DMS 273 treated with DMSO at 0.1 percent for 48 hours (cell line): Measurements from ENCODE around the gene ALK.

Experiments
- DNase-seq: peaks from one replicate; lab custom pipeline; 2025; lab: John Stamatoyannopoulos, UW

Gene ALK

GRCh38 chr2:29528371-29528770 lies 393.0 kb downstream of the ALK start:
- no peak for DNase-seq

- DNase-seq = no peak
Measured at GRCh38 chr2:29527947-29528346, 393.4 kb downstream of the ALK start.

GRCh38 chr2:29526587-29527586 lies 394.5 kb downstream of the ALK start:
- no peak for DNase-seq

- no peak for DNase-seq
Measured at GRCh38 chr2:29525921-29526320, 395.5 kb downstream of the ALK start.

- DNase-seq = no peak
Measured at GRCh38 chr2:29524652-29525051, 396.7 kb downstream of the ALK start.

- DNase-seq = no peak
Measured at GRCh38 chr2:29522951-29523669, 398.3 kb downstream of the ALK start.

- no peak for DNase-seq
Measured at GRCh38 chr2:29520001-29520400, 401.4 kb downstream of the ALK start.

- no peak for DNase-seq
Measured at GRCh38 chr2:29519338-29519925, 402.0 kb downstream of the ALK start.

GRCh38 chr2:29518646-29519337 lies 402.6 kb downstream of the ALK start:
- DNase-seq = no peak

GRCh38 chr2:29518010-29518409 lies 403.4 kb downstream of the ALK start:
- DNase-seq = no peak

GRCh38 chr2:29517413-29517812 lies 404.0 kb downstream of the ALK start:
- no peak for DNase-seq

GRCh38 chr2:29516767-29517166 lies 404.6 kb downstream of the ALK start:
- DNase-seq = no peak

GRCh38 chr2:29509878-29510277 lies 411.5 kb downstream of the ALK start:
- no peak for DNase-seq

GRCh38 chr2:29509397-29509796 lies 412.0 kb downstream of the ALK start:
- no peak for DNase-seq

- no peak for DNase-seq
Measured at GRCh38 chr2:29504746-29505145, 416.6 kb downstream of the ALK start.

- no peak for DNase-seq
Measured at GRCh38 chr2:29502460-29502911, 418.9 kb downstream of the ALK start.

- DNase-seq = no peak
Measured at GRCh38 chr2:29497375-29497774, 424.0 kb downstream of the ALK start.

- DNase-seq = no peak
Measured at GRCh38 chr2:29496198-29496597, 425.2 kb downstream of the ALK start.

GRCh38 chr2:29495536-29496060 lies 425.8 kb downstream of the ALK start:
- DNase-seq = no peak

GRCh38 chr2:29495068-29495467 lies 426.3 kb downstream of the ALK start:
- no peak for DNase-seq

GRCh38 chr2:29492701-29493100 lies 428.7 kb downstream of the ALK start:
- DNase-seq = no peak

- no peak for DNase-seq
Measured at GRCh38 chr2:29490045-29490444, 431.3 kb downstream of the ALK start.
